ENCODE data around the gene FHOD1. TPM values are rescaled to one million over a fixed set of nuclear protein-coding genes. Genes with fewer than 3 reads are reported as not detected.

The FHOD1 gene
- total RNA-seq, 4 donors from 2014 or later: 1.9 to 7.4 (median 5.3) TPM

DNA sequence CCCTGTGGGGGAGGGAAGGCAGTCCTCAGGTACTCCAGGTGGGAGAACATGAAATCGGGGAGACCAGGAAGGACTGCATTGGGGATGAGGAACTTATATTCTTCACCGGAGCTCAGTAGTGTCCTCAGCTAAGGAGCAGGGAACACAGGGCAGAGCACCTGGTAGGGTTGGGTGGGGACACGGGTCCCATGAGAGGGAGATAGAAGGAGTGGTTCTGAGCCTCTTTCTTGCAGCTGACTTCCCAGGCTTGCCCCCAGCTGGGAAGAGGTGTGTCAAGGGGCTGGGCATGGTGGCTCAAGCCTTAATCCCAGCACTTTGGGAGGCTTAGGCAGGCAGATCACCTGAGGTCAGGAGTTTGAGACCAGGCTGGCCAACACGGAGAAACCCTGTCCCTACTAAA lies 2.1 kb downstream of the FHOD1 start:
- H3K9me3 ChIP-seq: no peaks in the 10 kb centered on the region
- intact Hi-C loops (cut with DNase I): no loop called here
- 74% methylated on average over 3 of the region's 4 CpGs; no CpG with 5 or more reads in 1 of the 2 donors for WGBS, 2 donors
- peaks cover 0 to 25% (median 2%) of the 10 kb centered on the region in 4 donors for H3K27me3 ChIP-seq
- H3K4me3 ChIP-seq: peak overlapping the region in 2 of 4 donors; percentile 58 to 76
- no peaks in the 10 kb centered on the region for H3K36me3 ChIP-seq
- DNase-seq: no peak
- H3K27ac ChIP-seq: peak overlapping the region; percentile 81 to 95 (median 84)
- TF ChIP-seq, protein P1, sequence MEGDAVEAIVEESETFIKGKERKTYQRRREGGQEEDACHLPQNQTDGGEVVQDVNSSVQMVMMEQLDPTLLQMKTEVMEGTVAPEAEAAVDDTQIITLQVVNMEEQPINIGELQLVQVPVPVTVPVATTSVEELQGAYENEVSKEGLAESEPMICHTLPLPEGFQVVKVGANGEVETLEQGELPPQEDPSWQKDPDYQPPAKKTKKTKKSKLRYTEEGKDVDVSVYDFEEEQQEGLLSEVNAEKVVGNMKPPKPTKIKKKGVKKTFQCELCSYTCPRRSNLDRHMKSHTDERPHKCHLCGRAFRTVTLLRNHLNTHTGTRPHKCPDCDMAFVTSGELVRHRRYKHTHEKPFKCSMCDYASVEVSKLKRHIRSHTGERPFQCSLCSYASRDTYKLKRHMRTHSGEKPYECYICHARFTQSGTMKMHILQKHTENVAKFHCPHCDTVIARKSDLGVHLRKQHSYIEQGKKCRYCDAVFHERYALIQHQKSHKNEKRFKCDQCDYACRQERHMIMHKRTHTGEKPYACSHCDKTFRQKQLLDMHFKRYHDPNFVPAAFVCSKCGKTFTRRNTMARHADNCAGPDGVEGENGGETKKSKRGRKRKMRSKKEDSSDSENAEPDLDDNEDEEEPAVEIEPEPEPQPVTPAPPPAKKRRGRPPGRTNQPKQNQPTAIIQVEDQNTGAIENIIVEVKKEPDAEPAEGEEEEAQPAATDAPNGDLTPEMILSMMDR (IDR thresholded peaks at IDR 0.05): no peak
- no peak for TF ChIP-seq POLR2A (IDR thresholded peaks at IDR 0.05)
- peaks cover 40 to 93% (median 59%) of the 10 kb centered on the region in 3 donors for H3K4me1 ChIP-seq

DNA sequence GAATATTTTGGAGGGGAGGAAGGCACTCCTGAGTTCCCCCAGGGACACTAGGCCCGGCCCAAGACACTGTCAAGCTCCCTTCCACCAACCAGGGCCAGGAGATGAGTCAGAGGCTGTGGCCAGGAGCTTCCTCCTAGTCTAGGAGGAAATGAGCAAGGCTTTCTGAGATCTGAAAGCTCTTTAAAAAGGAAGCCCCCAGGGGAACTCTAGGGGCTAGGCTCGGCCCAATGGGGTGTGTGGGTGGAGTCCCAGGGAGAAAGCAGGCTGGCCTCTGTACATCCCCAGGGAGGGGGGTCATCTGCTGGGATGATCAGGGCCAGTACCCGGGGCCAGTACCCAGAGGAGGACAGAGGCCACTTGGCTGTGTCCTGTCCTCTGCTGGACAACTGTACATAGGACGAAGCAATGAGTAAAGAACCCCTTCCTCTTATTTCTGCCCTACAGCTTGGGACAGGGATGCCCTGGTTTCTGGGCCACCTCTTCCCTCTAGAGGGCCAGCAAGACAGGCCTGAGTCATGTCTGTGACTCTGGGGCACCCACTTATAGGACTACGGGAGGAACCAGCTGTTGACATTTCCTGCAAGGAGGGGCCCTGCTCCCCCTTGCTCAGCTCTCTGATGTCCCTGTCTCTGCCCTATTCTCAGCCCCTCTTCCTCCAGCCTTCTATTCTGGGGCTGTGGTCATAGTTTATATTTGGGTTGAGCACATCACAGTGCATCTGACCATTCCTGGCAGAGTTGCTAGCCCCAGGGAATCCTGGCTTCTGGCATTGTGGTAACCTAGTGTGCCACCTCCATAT lies 2.7 kb downstream of the FHOD1 start:
- peaks cover 0 to 19% (median 2%) of the 10 kb centered on the region in 4 donors for H3K27me3 ChIP-seq
- H3K9me3 ChIP-seq: no peaks in the 10 kb centered on the region
- peaks cover 40 to 92% (median 59%) of the 10 kb centered on the region in 3 donors for H3K4me1 ChIP-seq
- H3K36me3 ChIP-seq: peaks cover 0 to 1% (median 0%) of the 10 kb centered on the region in 3 donors
- 18 to 27% methylated on average over 4 of the region's 5 CpGs for WGBS, 2 donors
- DNase-seq: peak; percentile 40
- TF ChIP-seq POLR2A (IDR thresholded peaks at IDR 0.05): peak in 1 of 4 donors; percentile 12
- TF ChIP-seq, protein P1 (IDR thresholded peaks at IDR 0.05): peak in 1 of 6 experiments; percentile 26
- intact Hi-C loops (cut with DNase I): no loop called here
- H3K4me3 ChIP-seq: peak overlapping the region in 2 of 4 donors; percentile 58 to 76
- peak overlapping the region; percentile 81 to 95 (median 84) for H3K27ac ChIP-seq

DNA sequence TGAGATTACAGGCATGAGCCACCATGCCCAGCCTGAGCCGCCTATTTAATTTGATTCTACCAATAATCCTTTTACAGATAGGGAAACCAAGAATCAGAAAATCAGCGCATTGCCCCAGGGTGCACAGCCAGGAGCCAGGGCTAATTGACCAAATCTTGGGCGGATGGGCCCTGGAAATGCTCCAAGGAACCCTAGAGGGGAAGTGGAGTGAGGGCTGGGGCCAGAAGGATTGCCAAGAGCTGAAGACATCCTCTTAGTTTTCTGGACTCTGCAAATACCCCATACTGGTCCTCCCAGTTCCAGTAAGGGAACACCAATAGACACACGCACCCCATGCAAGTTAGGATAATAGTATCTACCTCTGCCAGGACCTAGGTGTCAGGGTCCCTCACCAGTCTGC lies 3.8 kb downstream of the FHOD1 start:
- no peak for DNase-seq
- H3K9me3 ChIP-seq: no peaks in the 10 kb centered on the region
- peak overlapping the region; percentile 81 to 95 (median 84) for H3K27ac ChIP-seq
- H3K36me3 ChIP-seq: peaks cover 0 to 12% (median 4%) of the 10 kb centered on the region in 3 donors
- TF ChIP-seq, protein P1 (IDR thresholded peaks at IDR 0.05): no peak
- TF ChIP-seq POLR2A (IDR thresholded peaks at IDR 0.05): no peak
- H3K27me3 ChIP-seq: peaks cover 0 to 8% (median 0%) of the 10 kb centered on the region in 4 donors
- no peak overlapping the region for H3K4me3 ChIP-seq
- WGBS, 2 donors: 76 to 80% methylated on average over 4 of the region's 4 CpGs
- H3K4me1 ChIP-seq: peaks cover 30 to 80% (median 54%) of the 10 kb centered on the region in 3 donors
- intact Hi-C loops (cut with DNase I): no loop called here

DNA sequence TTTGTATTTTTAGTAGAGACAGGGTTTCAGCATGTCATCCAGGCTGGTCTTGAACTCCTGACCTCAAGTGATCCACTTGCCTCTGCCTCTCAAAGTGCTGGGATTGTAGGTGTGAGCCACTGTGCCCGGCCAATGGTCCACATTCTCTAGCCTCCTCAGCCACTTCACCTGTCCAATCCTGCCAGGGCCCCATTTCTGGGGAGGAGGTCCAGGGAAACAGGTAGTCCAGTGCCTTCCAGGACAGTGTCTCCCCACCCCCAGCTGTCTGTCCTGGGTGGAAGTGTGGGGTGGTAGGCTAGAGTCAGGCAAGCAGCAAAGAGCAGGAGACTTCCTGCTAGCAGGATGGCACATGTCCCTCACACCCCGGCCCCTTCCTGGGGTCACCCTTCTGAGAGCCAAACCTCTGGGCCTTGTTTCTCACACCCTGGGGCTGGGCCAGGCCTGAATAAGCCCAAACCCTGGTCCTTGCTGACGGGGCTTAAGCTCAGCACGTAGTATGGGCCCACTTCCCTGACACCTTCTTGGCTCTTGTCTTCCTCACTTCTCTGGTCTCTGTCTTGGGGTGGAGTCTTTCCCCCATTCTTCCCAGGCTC lies 5.0 kb downstream of the FHOD1 start:
- Histone ChIP-seq H3K4me3 (no peak overlapping the region), H3K9me3 (no peaks in the 10 kb centered on the region), H3K36me3 (peaks cover 9 to 25% (median 12%) of the 10 kb centered on the region in 3 donors), H3K4me1 (peaks cover 21 to 70% (median 45%) of the 10 kb centered on the region in 3 donors), H3K27ac (peak overlapping the region in 3 of 4 donors; percentile 32 to 70 (median 45)), H3K27me3 (no peaks in the 10 kb centered on the region)
- intact Hi-C loops (cut with DNase I): no loop called here
- WGBS, 2 donors: 76 to 83% methylated on average over 3 to 4 of the region's 4 CpGs
- TF ChIP-seq POLR2A (IDR thresholded peaks at IDR 0.05): no peak
- TF ChIP-seq, protein P1 (IDR thresholded peaks at IDR 0.05): no peak
- no peak for DNase-seq
